Caco-2 (cell line): ENCODE measurements around the gene DUSP5. TPM values are rescaled to one million over a fixed set of nuclear protein-coding genes. Genes with fewer than 3 reads are reported as not detected.

Experiments
- BruUV-seq: library from RNA; stranded (reverse); fragments of 400-500 nt; replicated peaks from 2 replicates; lab custom pipeline; 2021; lab: Mats Ljungman, UMichigan
- CTCF ChIA-PET: fragments of 300-600 bp; sonication (Branson Sonifier 250); formaldehyde crosslinking; loops from one replicate; lab custom pipeline; 2022; ENCODE audit warnings: antibody characterized with exemption; lab: Charles Lee
- POLR2A ChIA-PET: fragments of 300-600 bp; sonication (Branson Sonifier 250); formaldehyde crosslinking; loops from one replicate; lab custom pipeline; 2022; ENCODE audit warnings: antibody characterized with exemption; lab: Charles Lee
- DNase-seq, 2 experiments: peaks; one replicate each; pipeline versions ENCODE4 v3.0.0 to v3.0.0-alpha.2; 2020 to 2022
- H3K27me3 ChIP-seq: replicated peaks from 2 replicates; pipeline ENCODE4 v1.6.0; 2011; ENCODE audit warnings: low read length; ENCODE audit not compliant: control insufficient read depth, insufficient read depth
- H3K36me3 ChIP-seq: 2 replicates; pipeline ENCODE4 v1.5.1; 2011; ENCODE audit warnings: low read length; ENCODE audit not compliant: control insufficient read depth, insufficient read depth
- H3K4me1 ChIP-seq: fragments of 250-450 bp; sonication (Bioruptor Pico); 2 replicates; pipeline ENCODE4 v1.5.1; 2020; ENCODE audit warnings: mild to moderate bottlenecking
- H3K4me3 ChIP-seq: 2 replicates; pipeline ENCODE4 v1.5.1; 2011; ENCODE audit warnings: low read depth, mild to moderate bottlenecking, control low read depth, low read length
- H3K9me3 ChIP-seq: fragments of 250-450 bp; sonication (Bioruptor Pico); 2 replicates; pipeline ENCODE4 v1.5.1; 2020; ENCODE audit warnings: mild to moderate bottlenecking, moderate library complexity
- H3K27ac Mint-ChIP-seq: one replicate; pipeline ENCODE4 v1.8.0; 2022; ENCODE audit warnings: mixed read lengths; ENCODE audit not compliant: unreplicated experiment
- H3K27me3 Mint-ChIP-seq: one replicate; pipeline ENCODE4 v1.8.0; 2022; ENCODE audit warnings: mixed read lengths; ENCODE audit not compliant: insufficient read depth, unreplicated experiment
- H3K36me3 Mint-ChIP-seq: one replicate; pipeline ENCODE4 v1.8.0; 2022; ENCODE audit warnings: mild to moderate bottlenecking, mixed read lengths; ENCODE audit not compliant: insufficient read depth, unreplicated experiment
- H3K4me1 Mint-ChIP-seq: one replicate; pipeline ENCODE4 v1.8.0; 2022; ENCODE audit warnings: low read depth, mixed read lengths; ENCODE audit not compliant: unreplicated experiment
- H3K4me3 Mint-ChIP-seq: one replicate; pipeline ENCODE4 v1.8.0; 2022; ENCODE audit warnings: mild to moderate bottlenecking, moderate library complexity, mixed read lengths; ENCODE audit not compliant: unreplicated experiment
- H3K9me3 Mint-ChIP-seq: one replicate; pipeline ENCODE4 v1.8.0; 2022; ENCODE audit warnings: mixed read lengths; ENCODE audit not compliant: unreplicated experiment
- CTCF ChIP-seq, 2 experiments: fragments of 200-600 bp in 1 of 2; IDR thresholded peaks; 1 replicate in 1 of 2; 2 replicates in 1 of 2; pipeline versions ENCODE4 v1.5.1 to v1.8.0; 2011 to 2022; ENCODE audit warnings: antibody characterized with exemption in 1 of 2, control low read depth in 1 of 2, inconsistent platforms in 1 of 2, low read depth in 1 of 2, low read length in 1 of 2, mild to moderate bottlenecking in 1 of 2, moderate library complexity in 1 of 2; ENCODE audit not compliant: insufficient read depth in 1 of 2, severe bottlenecking in 1 of 2, unreplicated experiment in 1 of 2
- intact Hi-C: fragments of 100-400 bp; cut with micrococcal nuclease; formaldehyde crosslinking; loops from one replicate; pipeline ENCODE4 v1.10.0; 2022; ENCODE audit not compliant: unreplicated experiment
- total RNA-seq: library from RNA; stranded (reverse); gene quantifications from 2 replicates; pipeline ENCODE4 v1.2.3, GENCODE V29; 2022

Gene DUSP5
- total RNA-seq, 1 experiment from 2014 or later, result 15.0 TPM

- Mint-ChIP-seq H3K4me1 (peaks cover 32% of the 10 kb centered on the region), H3K9me3 (no peaks in the 10 kb centered on the region), H3K36me3 (no peaks in the 10 kb centered on the region), H3K27ac (no peak overlapping the region), H3K27me3 (no peaks in the 10 kb centered on the region), H3K4me3 (no peak overlapping the region)
- Histone ChIP-seq H3K27me3 (no peaks in the 10 kb centered on the region), H3K4me1 (peaks cover 31% of the 10 kb centered on the region), H3K9me3 (no peaks in the 10 kb centered on the region), H3K36me3 (no peaks in the 10 kb centered on the region), H3K4me3 (no peak overlapping the region)
- TF ChIP-seq CTCF (IDR thresholded peaks at IDR 0.05; ENCODE audit: insufficient read depth in 1 of 2, low read depth in 1 of 2, low read length in 1 of 2, severe bottlenecking in 1 of 2, unreplicated experiment in 1 of 2), result no peak
- CTCF ChIA-PET, result no interaction called here
- DNase-seq, result no peak
- no TSS peak for BruUV-seq
- POLR2A ChIA-PET, result no interaction called here
- intact Hi-C loops, result no loop called here
These were observed 6.4 kb upstream of the DUSP5 start for GRCh38 chr10:110491346-110491745.

- H3K27me3 Mint-ChIP-seq, result no peaks in the 10 kb centered on the region
- H3K9me3 ChIP-seq, result no peaks in the 10 kb centered on the region
- H3K4me3 ChIP-seq, result no peak overlapping the region
- no peak overlapping the region for H3K27ac Mint-ChIP-seq
- H3K36me3 Mint-ChIP-seq, result peaks cover 4% of the 10 kb centered on the region
- H3K9me3 Mint-ChIP-seq, result no peaks in the 10 kb centered on the region
- ChIA-PET POLR2A (no interaction called here), CTCF (no interaction called here)
- no TSS peak for BruUV-seq
- H3K4me3 Mint-ChIP-seq, result no peak overlapping the region
- no peaks in the 10 kb centered on the region for H3K36me3 ChIP-seq
- no peaks in the 10 kb centered on the region for H3K27me3 ChIP-seq
- DNase-seq, result no peak
- intact Hi-C loops, result no loop called here
- H3K4me1 Mint-ChIP-seq, result peaks cover 32% of the 10 kb centered on the region
- no peak for TF ChIP-seq CTCF (IDR thresholded peaks at IDR 0.05; ENCODE audit: insufficient read depth in 1 of 2, low read depth in 1 of 2, low read length in 1 of 2, severe bottlenecking in 1 of 2, unreplicated experiment in 1 of 2)
- peaks cover 29% of the 10 kb centered on the region for H3K4me1 ChIP-seq
These were observed 5.5 kb upstream of the DUSP5 start for GRCh38 chr10:110492069-110492822.

- no peaks in the 10 kb centered on the region for H3K9me3 ChIP-seq
- no peaks in the 10 kb centered on the region for H3K27me3 ChIP-seq
- Mint-ChIP-seq H3K4me1 (peaks cover 29% of the 10 kb centered on the region), H3K4me3 (no peak overlapping the region), H3K9me3 (no peaks in the 10 kb centered on the region), H3K27me3 (no peaks in the 10 kb centered on the region), H3K36me3 (peaks cover 10% of the 10 kb centered on the region), H3K27ac (no peak overlapping the region)
- intact Hi-C loops, result no loop called here
- peaks cover 18% of the 10 kb centered on the region for H3K4me1 ChIP-seq
- no peak for DNase-seq
- no peaks in the 10 kb centered on the region for H3K36me3 ChIP-seq
- BruUV-seq, result no TSS peak
- H3K4me3 ChIP-seq, result no peak overlapping the region
- ChIA-PET CTCF (no interaction called here), POLR2A (no interaction called here)
- no peak for TF ChIP-seq CTCF (IDR thresholded peaks at IDR 0.05; ENCODE audit: insufficient read depth in 1 of 2, low read depth in 1 of 2, low read length in 1 of 2, severe bottlenecking in 1 of 2, unreplicated experiment in 1 of 2)
These were observed 3.8 kb upstream of the DUSP5 start for GRCh38 chr10:110493832-110494426.
